BJ (cell line): Measurements from ENCODE around the gene SEBOX. TPM values are rescaled to one million over a fixed set of nuclear protein-coding genes. Genes with fewer than 3 reads are reported as not detected.
"Not testable (repeated sequence)": the region's sequence is repeated elsewhere in the genome, so short reads cannot be mapped to it uniquely, and the experiment has no call there.

Experiments
- CTCF ChIA-PET: fragments of 350-600 bp; formaldehyde crosslinking; extraction: SDS; loops from one replicate; lab custom pipeline; 2021; ENCODE audit warnings: antibody characterized with exemption, inconsistent platforms; lab: Yijun Ruan, JAX
- POLR2A ChIA-PET: fragments of 300-600 bp; sonication (Branson Sonifier 250); formaldehyde crosslinking; extraction: SDS; loops from one replicate; lab custom pipeline; 2021; ENCODE audit warnings: antibody characterized with exemption; lab: Charles Lee
- DNase-seq: peaks from one replicate; pipeline ENCODE4 v3.0.0-alpha.2; 2011; ENCODE audit warnings: low read depth
- H3K27me3 ChIP-seq: 2 replicates; pipeline ENCODE4 v1.6.0; 2011; ENCODE audit warnings: low read length; ENCODE audit not compliant: control insufficient read depth, insufficient read depth
- H3K36me3 ChIP-seq: 2 replicates; pipeline ENCODE4 v1.5.1; 2011; ENCODE audit warnings: low read length; ENCODE audit not compliant: control insufficient read depth, insufficient read depth
- H3K4me3 ChIP-seq: 2 replicates; pipeline ENCODE4 v1.5.1; 2011; ENCODE audit warnings: low read depth, mild to moderate bottlenecking, control low read depth, low read length
- CTCF ChIP-seq: IDR thresholded peaks from 2 replicates; pipeline ENCODE4 v1.5.1; 2011; ENCODE audit warnings: low read depth, mild to moderate bottlenecking, control low read depth, inconsistent platforms, low read length, moderate library complexity; ENCODE audit not compliant: insufficient read depth
- polyA plus RNA-seq: library from polyadenylated mRNA; depleted of rRNA; stranded (reverse); fragments of >200 nt; gene quantifications from 2 replicates; pipeline ENCODE4 v1.2.3, GENCODE V29; 2011

Gene SEBOX
- polyA plus RNA-seq, 1 experiment = not detected

GRCh38 chr17:28341516-28341915, 23.5 kb downstream of the SEBOX start:
- CTCF ChIA-PET = interaction anchor here (0.9 kb wide), 1 partner anchor 449 kb away, joined by 3 read pairs; no protein-coding TSS in a partner anchor
- no peak overlapping the region for H3K4me3 ChIP-seq
- TF ChIP-seq CTCF = no peak
- POLR2A ChIA-PET = no interaction called here
- H3K36me3 ChIP-seq = peaks cover 48% of the 10 kb centered on the region
- no peak for DNase-seq
- H3K27me3 ChIP-seq = no peaks in the 10 kb centered on the region

- peaks cover 45% of the 10 kb centered on the region for H3K36me3 ChIP-seq
- POLR2A ChIA-PET = no interaction called here
- CTCF ChIA-PET = interaction anchor here (0.9 kb wide), 1 partner anchor 448 kb away, joined by 3 read pairs; no protein-coding TSS in a partner anchor
- no peak for TF ChIP-seq CTCF
- no peaks in the 10 kb centered on the region for H3K27me3 ChIP-seq
- H3K4me3 ChIP-seq = no peak overlapping the region
- DNase-seq = no peak
Measured at GRCh38 chr17:28340374-28340773, 24.6 kb downstream of the SEBOX start.

GRCh38 chr17:28339431-28339830, 25.6 kb downstream of the SEBOX start:
- ChIA-PET CTCF (no interaction called here), POLR2A (interaction anchor here (0.8 kb wide), 1 partner anchor 8 kb away, joined by 8 read pairs; no protein-coding TSS in a partner anchor)
- no peak for TF ChIP-seq CTCF
- DNase-seq = no peak
- Histone ChIP-seq H3K27me3 (no peaks in the 10 kb centered on the region), H3K4me3 (no peak overlapping the region), H3K36me3 (peaks cover 40% of the 10 kb centered on the region)

GRCh38 chr17:28338769-28339212, 26.2 kb downstream of the SEBOX start:
- H3K36me3 ChIP-seq = peaks cover 34% of the 10 kb centered on the region
- not testable (repeated sequence) for DNase-seq, H3K4me3 ChIP-seq, H3K27me3 ChIP-seq
- POLR2A ChIA-PET = interaction anchor here (0.8 kb wide), 1 partner anchor 9 kb away, joined by 8 read pairs; no protein-coding TSS in a partner anchor
- CTCF ChIA-PET = interaction anchor here (0.8 to 2.1 kb wide), 2 partner anchors 8 to 87 kb away, joined by 3 to 13 read pairs; no protein-coding TSS in a partner anchor

- H3K36me3 ChIP-seq = peaks cover 31% of the 10 kb centered on the region
- H3K27me3 ChIP-seq = no peaks in the 10 kb centered on the region
- ChIA-PET POLR2A (interaction anchor here (1.4 kb wide), 1 partner anchor 9 kb away, joined by 4 read pairs; no protein-coding TSS in a partner anchor), CTCF (interaction anchor here (0.8 to 2.1 kb wide), 2 partner anchors 9 to 87 kb away, joined by 3 to 13 read pairs; no protein-coding TSS in a partner anchor)
- no peak overlapping the region for H3K4me3 ChIP-seq
- DNase-seq = no peak
- no peak for TF ChIP-seq CTCF
Measured at GRCh38 chr17:28338056-28338768, 26.8 kb downstream of the SEBOX start.
